ENCODE data around the gene RNF123. TPM values are rescaled to one million over a fixed set of nuclear protein-coding genes. Genes with fewer than 3 reads are reported as not detected.
A peak's percentile ranks its signal among the peaks of the same experiment; 100 is the strongest.
"Not testable (repeated sequence)": the region's sequence is repeated elsewhere in the genome, so short reads cannot be mapped to it uniquely, and the experiment has no call there.

The RNF123 gene
- total RNA-seq, 4 donors from 2014 or later, result 12.8 to 28.4 (median 26.5) TPM

GRCh38 chr3:49734752-49735151, 45.4 kb downstream of the RNF123 start:
- TF ChIP-seq CTCF (IDR thresholded peaks at IDR 0.05) (no peak), POLR2A (IDR thresholded peaks at IDR 0.05) (no peak)
- intact Hi-C loops (cut with DNase I; ENCODE audit: low total_unique reads), result no loop called here
- peak in 1 of 2 donors; percentile 37 for DNase-seq (ENCODE audit: low spot score in 2 of 2)
- no peak overlapping the region for H3K4me3 ChIP-seq (ENCODE audit: low read depth, poor library complexity, severe bottlenecking)
- 95 to 98% methylated on average over 6 of the region's 6 CpGs for WGBS, 2 donors

- H3K4me3 ChIP-seq (ENCODE audit: low read depth, poor library complexity, severe bottlenecking), result no peak overlapping the region
- intact Hi-C loops (cut with DNase I; ENCODE audit: low total_unique reads), result no loop called here
- peak in 1 of 2 donors; percentile 56 for DNase-seq (ENCODE audit: low spot score in 2 of 2)
- WGBS, 2 donors, result 95 to 97% methylated on average over 11 of the region's 11 CpGs
- TF ChIP-seq POLR2A (IDR thresholded peaks at IDR 0.05) (no peak), CTCF (IDR thresholded peaks at IDR 0.05) (no peak)
These were observed 48.8 kb downstream of the RNF123 start for GRCh38 chr3:49738067-49738713.

- DNase-seq (ENCODE audit: low spot score in 2 of 2), result no peak
- TF ChIP-seq POLR2A (IDR thresholded peaks at IDR 0.05) (no peak), CTCF (IDR thresholded peaks at IDR 0.05) (no peak)
- no peak overlapping the region for H3K4me3 ChIP-seq (ENCODE audit: low read depth, poor library complexity, severe bottlenecking)
- intact Hi-C loops (cut with DNase I; ENCODE audit: low total_unique reads), result no loop called here
These were observed 51.1 kb downstream of the RNF123 start for GRCh38 chr3:49740427-49740826.

GRCh38 chr3:49745986-49746385, 56.6 kb downstream of the RNF123 start:
- no peak for TF ChIP-seq POLR2A (IDR thresholded peaks at IDR 0.05)
- TF ChIP-seq CTCF (IDR thresholded peaks at IDR 0.05), result no peak
- 60 to 73% methylated on average over 2 of the region's 2 CpGs for WGBS, 2 donors
- no peak overlapping the region for H3K4me3 ChIP-seq (ENCODE audit: low read depth, poor library complexity, severe bottlenecking)
- intact Hi-C loops (cut with DNase I; ENCODE audit: low total_unique reads), result no loop called here
- DNase-seq (ENCODE audit: low spot score in 2 of 2), result no peak

- 87 to 89% methylated on average over 13 of the region's 13 CpGs for WGBS, 2 donors
- intact Hi-C loops (cut with DNase I; ENCODE audit: low total_unique reads), result no loop called here
- no peak for TF ChIP-seq CTCF (IDR thresholded peaks at IDR 0.05)
- no peak for TF ChIP-seq POLR2A (IDR thresholded peaks at IDR 0.05)
- DNase-seq (ENCODE audit: low spot score in 2 of 2), result peak in 1 of 2 donors; percentile 60
- no peak overlapping the region for H3K4me3 ChIP-seq (ENCODE audit: low read depth, poor library complexity, severe bottlenecking)
These were observed 58.6 kb downstream of the RNF123 start for GRCh38 chr3:49747792-49748480.

- intact Hi-C loops (cut with DNase I; ENCODE audit: low total_unique reads), result not testable (repeated sequence)
- 84 to 92% methylated on average over 5 of the region's 5 CpGs for WGBS, 2 donors
These were observed 59.5 kb downstream of the RNF123 start for GRCh38 chr3:49748874-49749273.

More at GRCh38 chr3:49748874-49749273, 59.5 kb downstream of the RNF123 start:
- not testable (repeated sequence) for H3K4me3 ChIP-seq (ENCODE audit: low read depth, poor library complexity, severe bottlenecking)
- peak in 1 of 2 donors; percentile 31 for DNase-seq (ENCODE audit: low spot score in 2 of 2)
